GM12878 (cell line): ENCODE measurements around the gene PPID. TPM values are rescaled to one million over a fixed set of nuclear protein-coding genes. Genes with fewer than 3 reads are reported as not detected.

Experiments
- ATAC-seq: fragments of 200-7000 bp; cut with Tn5 transposase; 3 replicates; pipeline ENCODE4 v1.9.1; 2020; ENCODE audit warnings: mild to moderate bottlenecking, moderate library complexity
- BruUV-seq: library from RNA; stranded (reverse); fragments of 400-500 nt; replicated peaks from 2 replicates; lab custom pipeline; 2021; lab: Mats Ljungman, UMichigan
- CTCF ChIA-PET: fragments of 300-600 bp; sonication (Branson Sonifier 250); formaldehyde crosslinking; extraction: SDS; loops from one replicate; lab custom pipeline; 2021; ENCODE audit warnings: inconsistent platforms; lab: Yijun Ruan, JAX
- POLR2A ChIA-PET: fragments of 350-600 bp; formaldehyde crosslinking; extraction: SDS; loops from one replicate; lab custom pipeline; 2021; ENCODE audit warnings: inconsistent platforms; lab: Charles Lee
- RAD21 ChIA-PET: fragments of 300-600 bp; sonication (Branson Sonifier 250); formaldehyde crosslinking; loops from one replicate; lab custom pipeline; 2023; ENCODE audit warnings: antibody characterized with exemption; ENCODE audit not compliant: unreplicated experiment; lab: Charles Lee
- SMC1A ChIA-PET: fragments of 300-600 bp; sonication (Branson Sonifier 250); formaldehyde crosslinking; loops from one replicate; lab custom pipeline; 2023; ENCODE audit not compliant: unreplicated experiment, uncharacterized antibody; lab: Charles Lee
- DNase-seq: peaks from one replicate; pipeline ENCODE4 v3.0.0-alpha.2; 2011; ENCODE audit warnings: low read depth, low spot score
- FAIRE-seq: peaks from 3 replicates; lab custom pipeline; 2011; peaks lifted over from hg19 to GRCh38; lab: Jason Lieb, UNC
- H2AFZ ChIP-seq: 2 replicates; pipeline ENCODE4 v1.6.0; 2011; ENCODE audit warnings: low read depth, low read length, control low read depth; ENCODE audit not compliant: control insufficient read depth
- H3K27ac ChIP-seq: 2 replicates; pipeline ENCODE4 v1.5.1; 2011; ENCODE audit warnings: control low read depth; ENCODE audit not compliant: control insufficient read depth, insufficient read depth
- H3K27me3 ChIP-seq, 2 experiments: replicated peaks in 1 of 2; 2 replicates each; pipeline versions ENCODE4 v1.6.0 to v1.6.1; 2011; ENCODE audit warnings: low read length in 1 of 2; ENCODE audit not compliant: control insufficient read depth in 2 of 2, insufficient read depth in 2 of 2
- H3K36me3 ChIP-seq, 2 experiments: 2 replicates each; pipeline ENCODE4 v1.5.1; 2011; ENCODE audit warnings: low read length in 1 of 2; ENCODE audit not compliant: control insufficient read depth in 2 of 2, insufficient read depth in 2 of 2
- H3K4me1 ChIP-seq: 2 replicates; pipeline ENCODE4 v1.6.1; 2011; ENCODE audit warnings: mild to moderate bottlenecking, low read length, moderate library complexity, mixed read lengths; ENCODE audit not compliant: control insufficient read depth, insufficient read depth
- H3K4me2 ChIP-seq: 2 replicates; pipeline ENCODE4 v1.6.0; 2011; ENCODE audit warnings: control low read depth; ENCODE audit not compliant: control insufficient read depth, insufficient read depth
- H3K4me3 ChIP-seq: fragments of 200-600 bp; sonication (generic); 2 replicates; pipeline ENCODE4 v1.5.1; 2016
- H3K79me2 ChIP-seq: 2 replicates; pipeline ENCODE4 v1.6.0; 2011; ENCODE audit warnings: low read length; ENCODE audit not compliant: control insufficient read depth, insufficient read depth
- H3K9ac ChIP-seq: 2 replicates; pipeline ENCODE4 v1.8.0; 2011; ENCODE audit warnings: low read length, control low read depth, mixed read lengths; ENCODE audit not compliant: control insufficient read depth, insufficient read depth
- H3K9me3 ChIP-seq: replicated peaks from 3 replicates; pipeline ENCODE4 v1.5.1; 2011; ENCODE audit warnings: mild to moderate bottlenecking, low read length; ENCODE audit not compliant: control insufficient read depth, insufficient read depth
- H4K20me1 ChIP-seq: 2 replicates; pipeline ENCODE4 v1.6.0; 2011; ENCODE audit not compliant: control insufficient read depth, insufficient read depth
- CREB1 ChIP-seq: IDR thresholded peaks from 2 replicates; pipeline ENCODE4 v1.6.1; 2012; ENCODE audit warnings: low read depth, mild to moderate bottlenecking, inconsistent platforms
- EGR1 ChIP-seq, 2 experiments: IDR thresholded peaks; 1 replicate in 1 of 2; 2 replicates in 1 of 2; pipeline ENCODE4 v1.6.1; 2011 to 2012; ENCODE audit warnings: low read depth in 2 of 2, low read length in 2 of 2, borderline replicate concordance in 1 of 2, mild to moderate bottlenecking in 1 of 2, moderate library complexity in 1 of 2
- ELK1 ChIP-seq: IDR thresholded peaks from 2 replicates; pipeline ENCODE4 v1.6.1; 2012; ENCODE audit warnings: low read depth, low read length, improper control_type of control experiment
- FOXK2 ChIP-seq: fragments of 450-650 bp; IDR thresholded peaks from 2 replicates; pipeline ENCODE4 v1.6.1; 2017; ENCODE audit warnings: mild to moderate bottlenecking, moderate library complexity
- JUNB ChIP-seq: IDR thresholded peaks from 2 replicates; pipeline ENCODE4 v1.6.1; 2016; ENCODE audit warnings: antibody characterized with exemption, mild to moderate bottlenecking
- NR2C1 ChIP-seq: fragments of 450-650 bp; IDR thresholded peaks from 2 replicates; pipeline ENCODE4 v1.6.1; 2017; ENCODE audit warnings: antibody characterized with exemption, mild to moderate bottlenecking, moderate library complexity
- PAX8 ChIP-seq: fragments of 450-650 bp; IDR thresholded peaks from 2 replicates; pipeline ENCODE4 v1.6.1; 2017; ENCODE audit warnings: mild to moderate bottlenecking, moderate library complexity
- PBX3 ChIP-seq: IDR thresholded peaks from 2 replicates; pipeline ENCODE4 v1.6.1; 2011; ENCODE audit warnings: mild to moderate bottlenecking, low read depth, low read length, moderate library complexity; ENCODE audit not compliant: insufficient replicate concordance
- RAD21 ChIP-seq: IDR thresholded peaks from 2 replicates; pipeline ENCODE4 v1.6.1; 2011; ENCODE audit warnings: mild to moderate bottlenecking, low read depth, low read length, moderate library complexity; ENCODE audit not compliant: insufficient read depth
- RB1 ChIP-seq: fragments of 450-650 bp; formaldehyde crosslinking; IDR thresholded peaks from 2 replicates; pipeline ENCODE4 v1.6.1; 2017; ENCODE audit warnings: mild to moderate bottlenecking, borderline replicate concordance
- RFX5 ChIP-seq: IDR thresholded peaks from 2 replicates; pipeline ENCODE4 v1.6.1; 2011; ENCODE audit warnings: low read depth, low read length, improper control_type of control experiment
- SIN3A ChIP-seq: IDR thresholded peaks from 2 replicates; pipeline ENCODE4 v1.6.1; 2012; ENCODE audit warnings: low read depth, low read length, improper control_type of control experiment
- SKIL ChIP-seq: fragments of 450-650 bp; IDR thresholded peaks from 2 replicates; pipeline ENCODE4 v1.6.1; 2017; ENCODE audit warnings: mild to moderate bottlenecking, low read depth, inconsistent platforms; ENCODE audit not compliant: poor library complexity, severe bottlenecking
- SMAD5 ChIP-seq: IDR thresholded peaks from 2 replicates; pipeline ENCODE4 v1.6.1; 2016; ENCODE audit warnings: antibody characterized with exemption, low read depth
- ZBTB4 ChIP-seq: fragments of 450-650 bp; formaldehyde crosslinking; IDR thresholded peaks from 2 replicates; pipeline ENCODE4 v1.4.0; 2022; ENCODE audit warnings: mild to moderate bottlenecking, moderate library complexity
- ZNF207 ChIP-seq: fragments of 450-650 bp; IDR thresholded peaks from 2 replicates; pipeline ENCODE4 v1.6.1; 2014; ENCODE audit warnings: antibody characterized with exemption, mild to moderate bottlenecking, borderline replicate concordance
- ZSCAN29 ChIP-seq: fragments of 450-650 bp; IDR thresholded peaks from 2 replicates; pipeline ENCODE4 v1.6.1; 2017; ENCODE audit warnings: mild to moderate bottlenecking, moderate library complexity
- WGBS: methylation state at CpG from one replicate; pipeline ENCODE4 v1.1.6; 2016; ENCODE audit warnings: low lambda C conversion rate; ENCODE audit not compliant: insufficient replicate concordance, insufficient coverage; ENCODE audit errors: missing lambda C conversion rate; 5-methylcytosine and 5-hydroxymethylcytosine counted together
- in situ Hi-C: fragments of 300-500 bp; cut with MboI; formaldehyde crosslinking; loops from 9 replicates; pipeline ENCODE4 v1.14.3; 2018; ENCODE audit warnings: mixed read lengths
- intact Hi-C: fragments of 100-400 bp; cut with micrococcal nuclease; formaldehyde crosslinking; loops from one replicate; pipeline ENCODE4 v1.14.2; 2022; ENCODE audit not compliant: unreplicated experiment
- polyA plus RNA-seq, 11 experiments: library from polyadenylated mRNA; depleted of rRNA in 4 of 11; unstranded in 6 of 11; stranded (reverse) in 5 of 11; fragments of >200 nt; fragmentation: Nextera tagmentation in 4 of 11; fragmentation: Illumina TruSeq in 1 of 11; extraction: Ambion mirVana in 4 of 11; extraction: Trizol in 1 of 11; gene quantifications; 1 replicate in 1 of 11; 2 replicates in 10 of 11; pipeline versions ENCODE4 v1.2.1 to v1.2.3, GENCODE V29; 2011 to 2016; ENCODE audit warnings: inconsistent platforms in 2 of 11, missing spikeins in 2 of 11, low read depth in 1 of 11
- total RNA-seq, 4 experiments: library from RNA; depleted of rRNA in 3 of 4; stranded (reverse); fragments of >200 nt in 3 of 4; fragmentation: Illumina TruSeq in 1 of 4; extraction: Trizol in 1 of 4; gene quantifications; 2 replicates each; pipeline versions ENCODE4 v1.2.1 to v1.2.3, GENCODE V29; 2013 to 2021

Gene PPID
- total and polyA plus RNA-seq, 10 of the 15 experiments (the other 5 are each of a cell fraction or from before 2014, with no cell fraction given): 21.9 to 64.3 (median 39.5) TPM

- BruUV-seq: no TSS peak
- SMC1A ChIA-PET: interaction anchor here (1.0 to 2.6 kb wide), 4 partner anchors 100 to 145 kb away, joined by 3 to 21 read pairs (median 4); no protein-coding TSS in a partner anchor
- in situ Hi-C loops: loop anchor here (5.0 kb wide), 2 partner anchors 476 to 721 kb away; no protein-coding TSS in a partner anchor
- RAD21 ChIA-PET: interaction anchor here (2.6 kb wide), 1 partner anchor 125 kb away, joined by 15 read pairs; no protein-coding TSS in a partner anchor
- no peak for ATAC-seq
- Histone ChIP-seq H3K27ac (no peak overlapping the region), H3K9ac (no peak overlapping the region), H3K9me3 (no peaks in the 10 kb centered on the region), H2AFZ (no peak overlapping the region), H3K79me2 (peaks cover 16% of the 10 kb centered on the region), H3K4me1 (no peaks in the 10 kb centered on the region), H3K36me3 (no peaks in the 10 kb centered on the region), H3K4me2 (no peak overlapping the region), H3K4me3 (no peak overlapping the region), H4K20me1 (no peaks in the 10 kb centered on the region), H3K27me3 (peaks cover 0 to 2% of the 10 kb centered on the region in 2 experiments; a peak in 1 of 4 replicates)
- no peak for DNase-seq
- WGBS: 73% methylated on average over 6 of the region's 6 CpGs
- FAIRE-seq: no peak
- intact Hi-C loops: loop anchor here (5.0 kb wide), 1 partner anchor 451 kb away; no protein-coding TSS in a partner anchor
- POLR2A ChIA-PET: no interaction called here
- CTCF ChIA-PET: interaction anchor here (1.2 to 6.1 kb wide), 2 partner anchors 124 to 476 kb away, joined by 3 to 61 read pairs; no protein-coding TSS in a partner anchor
- TF ChIP-seq FOXK2 (no peak), SIN3A (no peak), NR2C1 (no peak), PBX3 (no peak), RFX5 (no peak), JUNB (no peak), ZBTB4 (CRISPR knock-in tag) (no peak), EGR1 (IDR thresholded peaks at IDR 0.05; ENCODE audit: borderline replicate concordance in 1 of 2, low read depth in 2 of 2, low read length in 2 of 2) (no peak), SMAD5 (no peak), ZNF207 (no peak), ELK1 (no peak), PAX8 (no peak), CREB1 (no peak), RB1 (no peak), RAD21 (no peak), SKIL (no peak), ZSCAN29 (no peak)
Observed at GRCh38 chr4:158726633-158727032, 3.4 kb upstream of the PPID start.
